Neuronal stem cell (in vitro differentiated cells): ENCODE data around the gene KCNH5.
A peak's percentile ranks its signal among the peaks of the same experiment; 100 is the strongest.

Experiments used
- DNase-seq: peaks from one replicate; pipeline ENCODE4 v3.0.0-alpha.2; 2013; ENCODE audit warnings: low spot score
- H2AFZ ChIP-seq: one replicate; pipeline ENCODE4 v1.6.1; 2013; ENCODE audit warnings: mild to moderate bottlenecking, low read length, inconsistent platforms
- H2AK5ac ChIP-seq: 2 replicates; pipeline ENCODE4 v1.6.1; 2013; ENCODE audit warnings: low read depth, mild to moderate bottlenecking, inconsistent platforms, low read length, moderate library complexity, mixed read lengths
- H2BK120ac ChIP-seq: 2 replicates; pipeline ENCODE4 v1.6.1; 2013; ENCODE audit warnings: low read depth, mild to moderate bottlenecking, inconsistent platforms, low read length, moderate library complexity, mixed read lengths
- H2BK12ac ChIP-seq: one replicate; pipeline ENCODE4 v1.6.1; 2013; ENCODE audit warnings: low read length, inconsistent platforms
- H2BK15ac ChIP-seq: 2 replicates; pipeline ENCODE4 v1.6.1; 2013; ENCODE audit warnings: mild to moderate bottlenecking, low read length, inconsistent platforms, mixed read lengths
- H2BK5ac ChIP-seq: one replicate; pipeline ENCODE4 v1.6.1; 2013; ENCODE audit warnings: inconsistent platforms, mild to moderate bottlenecking, low read length, moderate library complexity
- H3K14ac ChIP-seq: one replicate; pipeline ENCODE4 v1.6.1; 2013; ENCODE audit warnings: low read length, inconsistent platforms
- H3K18ac ChIP-seq: 2 replicates; pipeline ENCODE4 v1.6.1; 2013; ENCODE audit warnings: low read length, inconsistent platforms
- H3K23ac ChIP-seq: 2 replicates; pipeline ENCODE4 v1.6.1; 2013; ENCODE audit warnings: low read depth, mild to moderate bottlenecking, mixed read lengths, low read length, inconsistent platforms; ENCODE audit not compliant: poor library complexity
- H3K27ac ChIP-seq: replicated peaks from 3 replicates; pipeline ENCODE4 v1.5.1; 2013; ENCODE audit warnings: low read length, inconsistent platforms
- H3K27me3 ChIP-seq, 3 experiments: 2 replicates each; pipeline ENCODE4 v1.6.1; 2013; ENCODE audit warnings: low read length in 3 of 3, mild to moderate bottlenecking in 2 of 3, inconsistent platforms in 1 of 3, low read depth in 1 of 3, mixed read lengths in 1 of 3, moderate library complexity in 1 of 3; ENCODE audit not compliant: control insufficient read depth in 3 of 3, insufficient read depth in 3 of 3
- H3K36me3 ChIP-seq, 2 donors: replicated peaks in 1 of 2; 2 replicates each; pipeline ENCODE4 v1.6.1; 2013; ENCODE audit warnings: low read length in 2 of 2; ENCODE audit not compliant: control insufficient read depth in 2 of 2, insufficient read depth in 2 of 2
- H3K4ac ChIP-seq: 2 replicates; pipeline ENCODE4 v1.6.1; 2013; ENCODE audit warnings: inconsistent platforms, mild to moderate bottlenecking, low read length, moderate library complexity
- H3K4me1 ChIP-seq, 2 donors: 1 replicate in 1 of 2; 2 replicates in 1 of 2; pipeline ENCODE4 v1.6.1; 2013; ENCODE audit warnings: low read length in 2 of 2, low read depth in 1 of 2; ENCODE audit not compliant: control insufficient read depth in 2 of 2, insufficient read depth in 1 of 2
- H3K4me2 ChIP-seq: one replicate; pipeline ENCODE4 v1.6.1; 2013; ENCODE audit warnings: mild to moderate bottlenecking, low read length, inconsistent platforms; ENCODE audit not compliant: insufficient read depth, poor library complexity, severe bottlenecking
- H3K4me3 ChIP-seq, 2 donors: 2 replicates each; pipeline ENCODE4 v1.5.1; 2013; ENCODE audit warnings: low read length in 2 of 2, mild to moderate bottlenecking in 2 of 2, inconsistent platforms in 1 of 2, moderate library complexity in 1 of 2
- H3K79me1 ChIP-seq: one replicate; pipeline ENCODE4 v1.6.1; 2013; ENCODE audit warnings: low read depth, mild to moderate bottlenecking, inconsistent platforms, low read length, moderate library complexity
- H3K9ac ChIP-seq: one replicate; pipeline ENCODE4 v1.6.1; 2013; ENCODE audit warnings: mild to moderate bottlenecking, low read depth, low read length, inconsistent platforms; ENCODE audit not compliant: poor library complexity
- H3K9me3 ChIP-seq, 2 donors: replicated peaks in 1 of 2; 2 replicates each; pipeline versions ENCODE3 to v1.6.1; 2013; ENCODE audit warnings: low read length in 2 of 2, mild to moderate bottlenecking in 2 of 2, inconsistent platforms in 1 of 2, low read depth in 1 of 2, mixed read lengths in 1 of 2, moderate library complexity in 1 of 2; ENCODE audit not compliant: control insufficient read depth in 2 of 2, insufficient read depth in 1 of 2
- H4K8ac ChIP-seq: one replicate; pipeline ENCODE4 v1.6.1; 2013; ENCODE audit warnings: low read depth, mild to moderate bottlenecking, inconsistent platforms, low read length, moderate library complexity
- H4K91ac ChIP-seq: one replicate; pipeline ENCODE4 v1.6.1; 2013; ENCODE audit warnings: low read length, low read depth, mild to moderate bottlenecking, inconsistent platforms; ENCODE audit not compliant: poor library complexity
- WGBS, 2 donors: extraction: QIAGEN DNeasy Blood & Tissue Kit; methylation state at CpG; one replicate each; pipeline ENCODE4 v1.1.7; 2013; ENCODE audit warnings: missing lambda C conversion rate in 2 of 2, mixed read lengths in 1 of 2; ENCODE audit not compliant: insufficient read length in 2 of 2, insufficient replicate concordance in 1 of 2; ENCODE audit errors: extremely low coverage in 2 of 2; 5-methylcytosine and 5-hydroxymethylcytosine counted together

Gene KCNH5

GRCh38 chr14:62682208-62682607, 363.1 kb downstream of the KCNH5 start:
- Histone ChIP-seq H3K27ac (no peak overlapping the region), H3K79me1 (no peaks in the 10 kb centered on the region), H2BK120ac (no peak overlapping the region), H3K27me3 (no peaks in the 10 kb centered on the region), H3K9ac (no peak overlapping the region), H3K4me1 (no peaks in the 10 kb centered on the region), H3K14ac (no peak overlapping the region), H4K8ac (no peak overlapping the region), H2AFZ (no peak overlapping the region), H4K91ac (no peak overlapping the region), H3K23ac (no peak overlapping the region), H3K4me3 (no peak overlapping the region), H3K18ac (no peak overlapping the region), H3K36me3 (no peaks in the 10 kb centered on the region), H2BK15ac (no peak overlapping the region), H3K4me2 (peak overlapping the region; percentile 13), H2BK12ac (no peak overlapping the region), H3K4ac (no peak overlapping the region), H3K9me3 (no peaks in the 10 kb centered on the region), H2BK5ac (no peak overlapping the region), H2AK5ac (no peak overlapping the region)
- no peak for DNase-seq
- WGBS, 2 donors, result no CpG with 5 or more reads among the region's 7 CpGs

DNA sequence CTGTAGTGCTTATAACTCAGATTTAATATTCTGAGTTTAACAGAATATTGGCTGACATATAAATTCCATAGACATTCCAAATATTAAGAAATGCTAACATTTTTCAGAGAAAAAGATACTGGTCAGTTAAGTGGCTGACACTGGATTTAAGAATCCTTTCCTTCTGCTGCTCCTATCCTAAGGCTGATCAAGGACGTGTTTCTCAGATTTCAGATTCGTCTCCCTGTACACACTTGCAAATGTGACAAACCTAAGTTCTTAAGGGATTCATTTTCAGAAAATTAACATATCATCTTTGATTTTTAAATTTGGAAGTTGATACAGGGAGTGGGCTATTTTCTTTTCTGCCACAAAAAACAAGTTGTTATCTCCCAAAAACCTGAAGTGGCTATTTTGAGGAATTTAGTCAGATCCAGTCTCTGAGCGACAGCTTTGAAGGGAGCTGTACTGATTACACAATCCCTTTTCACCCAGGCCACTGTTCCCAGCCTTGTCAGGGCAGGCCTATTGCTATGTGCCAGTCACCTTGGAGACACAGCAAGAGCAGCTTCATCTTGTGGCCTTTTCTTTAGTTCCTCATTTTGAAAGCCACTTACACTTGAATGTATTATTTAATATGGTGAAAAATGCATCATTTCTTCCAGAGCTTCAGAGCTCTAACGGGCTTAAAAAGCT, 370.6 kb downstream of the KCNH5 start:
- no peak for DNase-seq
- H2AK5ac ChIP-seq, result no peak overlapping the region
- no peaks in the 10 kb centered on the region for H3K27me3 ChIP-seq
- H3K4me1 ChIP-seq, result peaks cover 0 to 2% of the 10 kb centered on the region in 2 donors
- H3K23ac ChIP-seq, result no peak overlapping the region
- H3K9me3 ChIP-seq, result no peaks in the 10 kb centered on the region
- no peak overlapping the region for H2BK120ac ChIP-seq
- no peak overlapping the region for H4K91ac ChIP-seq
- H3K4me2 ChIP-seq, result no peak overlapping the region
- H3K36me3 ChIP-seq, result no peaks in the 10 kb centered on the region
- no peaks in the 10 kb centered on the region for H3K79me1 ChIP-seq
- H3K27ac ChIP-seq, result no peak overlapping the region
- H4K8ac ChIP-seq, result no peak overlapping the region
- H2AFZ ChIP-seq, result no peak overlapping the region
- H3K14ac ChIP-seq, result no peak overlapping the region
- no peak overlapping the region for H3K4me3 ChIP-seq
- H3K9ac ChIP-seq, result no peak overlapping the region
- H3K4ac ChIP-seq, result no peak overlapping the region
- H2BK15ac ChIP-seq, result no peak overlapping the region
- H3K18ac ChIP-seq, result no peak overlapping the region
- no peak overlapping the region for H2BK5ac ChIP-seq
- no CpG with 5 or more reads among the region's 4 CpGs for WGBS, 2 donors
- H2BK12ac ChIP-seq, result no peak overlapping the region

DNA sequence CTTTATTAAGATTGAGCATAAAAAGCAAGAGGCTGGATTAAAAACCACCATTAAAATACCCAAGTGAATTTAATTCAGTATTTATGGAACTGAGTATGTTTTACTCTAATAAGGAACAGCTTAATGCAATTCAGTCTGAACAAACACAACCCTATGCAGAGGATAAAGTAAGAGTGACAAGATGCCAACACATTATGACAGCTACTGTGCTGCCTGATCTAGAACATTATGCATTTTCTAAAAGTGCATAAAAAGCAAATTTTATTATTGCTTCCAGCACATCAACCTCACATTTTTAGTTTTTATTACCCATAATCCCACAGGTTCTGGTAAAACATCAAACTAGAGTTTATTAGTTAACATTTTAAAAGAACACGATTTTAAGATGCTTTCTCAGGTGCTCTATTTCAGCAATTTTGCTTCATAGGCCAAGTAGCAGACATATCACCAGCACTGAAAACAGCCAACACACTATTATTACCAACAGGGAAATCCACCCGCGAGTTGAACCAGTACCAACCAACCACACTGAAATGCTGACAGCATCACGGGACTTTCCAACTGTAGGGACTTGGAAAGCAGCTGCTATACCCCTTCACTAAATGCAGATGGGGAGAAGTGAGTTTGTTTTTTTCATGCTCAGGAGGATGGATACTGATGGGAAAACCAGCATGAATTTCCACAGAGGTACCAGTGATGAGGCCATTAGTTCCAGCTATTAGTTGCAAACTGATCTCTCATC, 372.1 kb downstream of the KCNH5 start:
- no peak overlapping the region for H3K14ac ChIP-seq
- no peak overlapping the region for H2BK5ac ChIP-seq
- no CpG with 5 or more reads among the region's 4 CpGs for WGBS, 2 donors
- no peak overlapping the region for H2BK12ac ChIP-seq
- no peak overlapping the region for H3K18ac ChIP-seq
- H2AFZ ChIP-seq, result no peak overlapping the region
- no peaks in the 10 kb centered on the region for H3K27me3 ChIP-seq
- H4K91ac ChIP-seq, result no peak overlapping the region
- H3K79me1 ChIP-seq, result no peaks in the 10 kb centered on the region
- no peak overlapping the region for H2BK120ac ChIP-seq
- H3K4me2 ChIP-seq, result no peak overlapping the region
- H3K36me3 ChIP-seq, result no peaks in the 10 kb centered on the region
- no peak for DNase-seq
- H3K4me3 ChIP-seq, result no peak overlapping the region
- no peak overlapping the region for H4K8ac ChIP-seq
- no peaks in the 10 kb centered on the region for H3K9me3 ChIP-seq
- peaks cover 0 to 2% of the 10 kb centered on the region in 2 donors for H3K4me1 ChIP-seq
- no peak overlapping the region for H2AK5ac ChIP-seq
- H3K4ac ChIP-seq, result no peak overlapping the region
- no peak overlapping the region for H3K27ac ChIP-seq
- H3K9ac ChIP-seq, result no peak overlapping the region
- no peak overlapping the region for H2BK15ac ChIP-seq
- H3K23ac ChIP-seq, result no peak overlapping the region

GRCh38 chr14:62670526-62670925, 374.7 kb downstream of the KCNH5 start:
- no peaks in the 10 kb centered on the region for H3K27me3 ChIP-seq
- no peak overlapping the region for H3K23ac ChIP-seq
- H2BK15ac ChIP-seq, result no peak overlapping the region
- no peak overlapping the region for H4K8ac ChIP-seq
- WGBS, 2 donors, result no CpG with 5 or more reads among the region's 2 CpGs
- no peak overlapping the region for H4K91ac ChIP-seq
- H3K9ac ChIP-seq, result no peak overlapping the region
- no peak overlapping the region for H3K4me3 ChIP-seq
- H3K4me2 ChIP-seq, result no peak overlapping the region
- no peak overlapping the region for H2BK5ac ChIP-seq
- H2AFZ ChIP-seq, result no peak overlapping the region
- no peak overlapping the region for H3K18ac ChIP-seq
- H3K4me1 ChIP-seq, result peaks cover 0 to 2% of the 10 kb centered on the region in 2 donors
- no peak overlapping the region for H2BK120ac ChIP-seq
- H3K4ac ChIP-seq, result no peak overlapping the region
- H3K14ac ChIP-seq, result no peak overlapping the region
- H3K27ac ChIP-seq, result no peak overlapping the region
- H3K36me3 ChIP-seq, result no peaks in the 10 kb centered on the region
- no peak for DNase-seq
- no peak overlapping the region for H2BK12ac ChIP-seq
- no peaks in the 10 kb centered on the region for H3K79me1 ChIP-seq
- H3K9me3 ChIP-seq, result no peaks in the 10 kb centered on the region
- H2AK5ac ChIP-seq, result no peak overlapping the region
